Stimulated activated naive B cell treated with anti-CD40 and anti-IgM and Interleukin-4, amounts not matched to agents 10 μg/mL and 1 μg/mL and 100 μg/mL, for 72 hours (primary cell): ENCODE data around the gene SOD1.

Source experiments
- ATAC-seq, 2 donors: fragments of 150-1000 bp; cut with Tn5 transposase; replicated peaks; 2 replicates each; pipeline ENCODE4 v1.10.0; 2021; ENCODE audit warnings: moderate library complexity in 1 of 2
- DNase-seq: peaks from one replicate; pipeline ENCODE4 v3.0.0; 2021
- H3K27ac Mint-ChIP-seq: one replicate; pipeline ENCODE4 v1.8.0; 2022; ENCODE audit warnings: mild to moderate bottlenecking, mixed read lengths
- H3K27me3 Mint-ChIP-seq, 2 donors: one replicate each; pipeline ENCODE4 v1.8.0; 2022; ENCODE audit warnings: mixed read lengths in 2 of 2
- H3K36me3 Mint-ChIP-seq, 2 donors: one replicate each; pipeline ENCODE4 v1.8.0; 2022; ENCODE audit warnings: mixed read lengths in 2 of 2, mild to moderate bottlenecking in 1 of 2
- H3K4me1 Mint-ChIP-seq, 2 donors: one replicate each; pipeline ENCODE4 v1.8.0; 2022; ENCODE audit warnings: mixed read lengths in 2 of 2, mild to moderate bottlenecking in 1 of 2
- H3K4me3 Mint-ChIP-seq, 2 donors: one replicate each; pipeline ENCODE4 v1.8.0; 2022; ENCODE audit warnings: mild to moderate bottlenecking in 2 of 2, mixed read lengths in 2 of 2, moderate library complexity in 1 of 2
- H3K9me3 Mint-ChIP-seq, 2 donors: one replicate each; pipeline ENCODE4 v1.8.0; 2022; ENCODE audit warnings: mixed read lengths in 2 of 2, mild to moderate bottlenecking in 1 of 2

The SOD1 gene

GRCh38 chr21:31682620-31683019 lies 23.1 kb downstream of the SOD1 start:
- no peaks in the 10 kb centered on the region for H3K4me1 Mint-ChIP-seq
- no peaks in the 10 kb centered on the region for H3K27me3 Mint-ChIP-seq
- no peak overlapping the region for H3K4me3 Mint-ChIP-seq
- H3K36me3 Mint-ChIP-seq: peaks cover 31 to 38% of the 10 kb centered on the region in 2 donors
- ATAC-seq (no peak), DNase-seq (no peak)
- no peak overlapping the region for H3K27ac Mint-ChIP-seq
- no peaks in the 10 kb centered on the region for H3K9me3 Mint-ChIP-seq

GRCh38 chr21:31683029-31683428 lies 23.5 kb downstream of the SOD1 start:
- no peak overlapping the region for H3K27ac Mint-ChIP-seq
- H3K27me3 Mint-ChIP-seq: no peaks in the 10 kb centered on the region
- peaks cover 31 to 38% of the 10 kb centered on the region in 2 donors for H3K36me3 Mint-ChIP-seq
- no peak for DNase-seq
- no peak for ATAC-seq
- H3K4me3 Mint-ChIP-seq: no peak overlapping the region
- no peaks in the 10 kb centered on the region for H3K4me1 Mint-ChIP-seq
- H3K9me3 Mint-ChIP-seq: no peaks in the 10 kb centered on the region

DNA sequence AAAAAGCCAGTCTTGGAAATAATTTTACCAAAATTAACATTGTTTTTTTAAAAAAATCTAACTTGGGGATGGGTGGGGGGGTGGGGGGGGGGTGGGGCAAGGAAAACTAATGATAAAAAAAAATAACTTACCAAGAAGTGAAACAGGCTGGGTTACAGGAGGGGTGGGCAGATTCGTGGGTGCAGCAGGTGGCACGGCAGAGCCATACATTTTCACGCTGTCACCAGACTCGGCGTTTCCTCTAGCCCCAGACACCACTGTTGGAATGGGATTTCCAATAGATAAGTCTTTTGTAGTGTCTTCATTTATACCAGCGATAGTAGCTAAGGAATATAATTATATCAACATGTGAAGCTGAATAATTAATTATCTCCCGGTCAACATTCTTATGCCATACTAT lies 25.4 kb downstream of the SOD1 start:
- H3K27me3 Mint-ChIP-seq: no peaks in the 10 kb centered on the region
- no peak overlapping the region for H3K27ac Mint-ChIP-seq
- ATAC-seq: no peak

GRCh38 chr21:31686272-31686915 lies 26.9 kb downstream of the SOD1 start:
- Mint-ChIP-seq H3K9me3 (no peaks in the 10 kb centered on the region), H3K4me1 (no peaks in the 10 kb centered on the region), H3K4me3 (no peak overlapping the region), H3K27me3 (no peaks in the 10 kb centered on the region), H3K27ac (peak overlapping the region; percentile 9), H3K36me3 (peaks cover 30 to 53% of the 10 kb centered on the region in 2 donors)
- ATAC-seq: no peak
- no peak for DNase-seq

More for the DNA sequence above, 25.4 kb downstream of the SOD1 start:
- no peak for DNase-seq
- Mint-ChIP-seq H3K4me1 (no peaks in the 10 kb centered on the region), H3K9me3 (no peaks in the 10 kb centered on the region), H3K36me3 (peaks cover 30 to 45% of the 10 kb centered on the region in 2 donors), H3K4me3 (no peak overlapping the region)

GRCh38 chr21:31687108-31687507 lies 27.6 kb downstream of the SOD1 start:
- Mint-ChIP-seq H3K9me3 (no peaks in the 10 kb centered on the region), H3K27ac (peak overlapping the region; percentile 9), H3K4me3 (no peak overlapping the region), H3K36me3 (peaks cover 27 to 47% of the 10 kb centered on the region in 2 donors), H3K27me3 (no peaks in the 10 kb centered on the region), H3K4me1 (no peaks in the 10 kb centered on the region)
- ATAC-seq (no peak), DNase-seq (no peak)

DNA sequence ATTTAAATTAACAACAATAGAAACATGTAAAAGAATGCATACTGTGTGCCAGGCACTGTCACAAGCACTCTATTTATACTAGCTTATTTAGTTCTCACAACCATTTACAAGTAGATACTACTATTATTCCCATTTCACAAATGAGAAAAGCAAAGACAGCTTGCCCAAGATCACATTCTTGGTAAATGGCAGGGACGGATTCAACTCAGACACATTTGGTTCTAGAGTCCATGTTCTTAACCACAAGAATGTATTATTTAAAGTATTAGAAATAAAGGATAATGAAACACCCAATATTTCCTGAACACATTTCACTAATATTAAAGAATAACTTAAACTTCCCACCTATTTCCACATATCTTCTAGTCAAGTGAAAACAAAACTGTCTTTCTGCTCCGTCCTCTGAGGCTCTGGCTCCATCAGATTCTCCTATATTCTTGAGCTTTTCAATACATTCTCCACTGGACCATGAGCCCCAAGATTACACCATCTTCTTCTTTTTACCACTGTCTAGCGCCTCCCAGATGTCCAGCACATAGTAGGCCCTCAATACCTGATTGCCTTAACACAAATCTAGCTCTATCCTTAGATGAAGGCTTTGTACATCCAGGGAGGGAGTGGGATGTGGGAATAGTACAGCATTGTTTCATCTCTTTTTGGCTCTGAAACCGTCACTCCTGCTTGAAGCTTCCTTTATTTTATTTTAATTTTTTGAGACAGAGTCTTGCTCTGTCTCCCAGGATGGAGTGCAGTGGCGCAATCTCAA lies 29.3 kb downstream of the SOD1 start:
- Mint-ChIP-seq H3K27me3 (no peaks in the 10 kb centered on the region), H3K36me3 (peaks cover 25 to 48% of the 10 kb centered on the region in 2 donors), H3K4me3 (no peak overlapping the region), H3K4me1 (no peaks in the 10 kb centered on the region), H3K27ac (peak overlapping the region; percentile 44), H3K9me3 (no peaks in the 10 kb centered on the region)
- DNase-seq: no peak
- ATAC-seq: no peak

DNA sequence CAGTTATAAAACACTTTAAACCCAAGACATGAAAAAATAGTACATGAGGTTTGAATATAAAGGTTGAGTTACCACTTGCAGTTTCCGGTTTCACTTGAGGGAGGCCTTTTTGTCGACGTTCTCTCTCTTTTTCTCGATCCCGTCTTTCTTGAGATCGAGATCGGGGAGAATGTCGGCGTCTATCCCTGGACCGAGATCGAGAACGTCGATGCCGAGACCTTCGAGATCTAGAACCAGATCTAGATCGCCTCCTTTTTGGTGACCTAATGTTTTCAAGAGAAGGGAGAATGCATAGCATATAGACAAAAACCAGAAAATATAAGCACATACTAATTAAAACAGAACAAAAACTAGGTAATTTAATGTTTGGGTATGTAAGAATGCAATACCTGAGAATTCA lies 33.7 kb downstream of the SOD1 start:
- Mint-ChIP-seq H3K27ac (no peak overlapping the region), H3K4me3 (no peak overlapping the region)

DNA sequence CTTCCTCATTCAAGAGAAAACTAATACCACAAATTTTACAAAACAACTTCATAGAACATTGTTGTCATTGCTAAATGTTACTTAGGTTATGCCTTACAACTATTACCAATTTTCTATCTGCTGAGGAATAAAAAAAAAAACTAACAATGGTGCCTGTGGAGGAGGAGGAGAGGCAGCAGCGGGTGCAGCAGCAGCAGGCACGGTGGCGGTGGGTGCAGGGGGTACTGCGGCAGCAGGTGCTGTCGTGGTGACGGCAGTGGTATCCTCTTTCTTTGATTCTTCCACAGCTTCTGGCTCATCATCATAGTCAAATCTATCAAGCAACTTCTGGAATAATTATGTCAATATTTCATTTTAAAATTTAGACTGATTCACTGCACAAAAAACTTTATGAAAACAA lies 36.9 kb downstream of the SOD1 start:
- Mint-ChIP-seq H3K4me1 (peaks cover 0 to 6% of the 10 kb centered on the region in 2 donors), H3K4me3 (no peak overlapping the region), H3K9me3 (no peaks in the 10 kb centered on the region), H3K27ac (no peak overlapping the region), H3K36me3 (peaks cover 17 to 34% of the 10 kb centered on the region in 2 donors), H3K27me3 (no peaks in the 10 kb centered on the region)
- DNase-seq: no peak
- no peak for ATAC-seq

More for the DNA sequence above, 33.7 kb downstream of the SOD1 start:
- ATAC-seq (no peak), DNase-seq (no peak)
- Mint-ChIP-seq H3K4me1 (no peaks in the 10 kb centered on the region), H3K9me3 (no peaks in the 10 kb centered on the region), H3K36me3 (peaks cover 19 to 42% of the 10 kb centered on the region in 2 donors), H3K27me3 (no peaks in the 10 kb centered on the region)

DNA sequence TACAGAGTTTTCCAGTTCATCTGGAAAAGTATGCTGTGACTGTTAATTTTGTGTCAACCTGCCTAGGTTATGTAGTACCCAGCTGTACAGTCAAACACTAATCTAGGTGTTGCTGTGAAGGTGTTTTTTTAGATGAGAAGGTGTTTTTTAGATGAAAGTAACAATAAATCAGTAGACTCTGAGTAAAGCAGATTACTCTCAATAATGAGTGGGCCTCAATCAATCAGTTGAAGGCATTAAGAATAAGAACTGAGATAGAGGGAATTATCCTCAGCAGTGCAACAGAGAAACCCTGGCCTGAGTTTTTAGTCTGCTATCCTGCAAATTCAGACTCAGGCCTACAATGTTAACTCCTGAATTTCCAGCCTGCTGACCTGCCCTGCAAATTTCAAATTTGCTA lies 39.0 kb downstream of the SOD1 start:
- Mint-ChIP-seq H3K4me1 (peaks cover 1 to 15% of the 10 kb centered on the region in 2 donors), H3K4me3 (no peak overlapping the region), H3K9me3 (no peaks in the 10 kb centered on the region), H3K27ac (no peak overlapping the region), H3K27me3 (no peaks in the 10 kb centered on the region), H3K36me3 (peaks cover 15 to 35% of the 10 kb centered on the region in 2 donors)
- ATAC-seq: no peak
- no peak for DNase-seq

DNA sequence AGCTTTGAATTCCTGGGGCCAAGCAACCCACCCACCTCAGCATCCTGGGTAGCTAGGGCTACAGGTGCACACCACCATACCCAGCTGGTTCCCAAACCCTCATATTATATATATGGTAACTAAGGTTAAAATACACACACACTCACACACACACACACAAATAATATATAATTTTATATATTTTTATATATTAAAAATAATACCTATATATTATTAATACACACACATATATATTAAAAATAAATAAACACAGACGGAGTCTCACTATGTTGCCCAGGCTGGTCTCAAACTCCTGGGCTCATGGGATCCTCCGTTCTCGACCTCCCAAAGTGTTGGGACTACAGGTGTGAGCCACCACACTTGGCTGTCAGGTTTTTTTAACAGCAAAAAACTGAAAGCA lies 40.5 kb downstream of the SOD1 start:
- H3K4me1 Mint-ChIP-seq: peaks cover 3 to 19% of the 10 kb centered on the region in 2 donors
- DNase-seq: no peak
- no peaks in the 10 kb centered on the region for H3K27me3 Mint-ChIP-seq
- no peak for ATAC-seq
- no peak overlapping the region for H3K4me3 Mint-ChIP-seq
- peaks cover 16 to 36% of the 10 kb centered on the region in 2 donors for H3K36me3 Mint-ChIP-seq
- H3K27ac Mint-ChIP-seq: peak overlapping the region; percentile 56
- no peaks in the 10 kb centered on the region for H3K9me3 Mint-ChIP-seq

DNA sequence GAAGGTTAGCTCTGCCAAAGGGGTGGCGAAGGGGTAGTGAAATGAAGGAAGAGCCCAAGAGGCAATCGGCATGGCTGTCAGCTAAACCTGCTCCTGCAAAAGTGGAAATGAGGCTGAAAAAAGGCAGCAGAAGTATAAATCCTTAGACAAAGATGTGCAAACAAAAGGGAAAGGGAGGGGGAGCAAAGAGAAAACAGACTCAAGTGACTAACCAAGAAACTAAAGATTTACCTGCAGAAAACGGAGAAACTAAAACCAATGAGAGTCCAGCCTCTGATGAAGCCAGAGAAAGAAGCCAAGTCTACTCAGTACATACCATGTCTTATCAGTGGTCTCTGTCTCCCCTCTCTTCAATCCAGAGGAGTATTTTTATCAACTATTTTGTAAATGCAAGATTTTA lies 47.1 kb downstream of the SOD1 start:
- Mint-ChIP-seq H3K27ac (no peak overlapping the region), H3K9me3 (no peaks in the 10 kb centered on the region), H3K36me3 (peaks cover 10 to 28% of the 10 kb centered on the region in 2 donors), H3K27me3 (no peaks in the 10 kb centered on the region), H3K4me3 (no peak overlapping the region), H3K4me1 (peaks cover 28 to 64% of the 10 kb centered on the region in 2 donors)
- ATAC-seq: no peak
- no peak for DNase-seq

DNA sequence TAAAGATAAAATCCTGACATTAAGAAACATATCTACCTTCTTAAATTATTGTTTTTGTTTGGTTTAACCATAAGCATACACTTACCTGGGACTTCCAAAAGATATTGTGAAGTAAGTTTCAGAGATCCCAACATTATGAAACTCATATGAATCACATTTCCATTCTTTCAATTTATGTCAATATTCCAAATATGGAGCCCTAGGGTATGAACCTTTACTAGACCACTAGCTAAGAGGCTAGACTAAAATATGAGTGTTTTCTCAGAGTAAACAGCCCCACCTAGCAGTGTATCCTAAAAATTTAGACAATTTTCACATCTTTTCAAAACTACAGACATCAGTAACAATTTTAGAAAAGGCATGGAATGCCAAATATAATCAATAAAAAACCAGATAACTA lies 48.0 kb downstream of the SOD1 start:
- no peak overlapping the region for H3K27ac Mint-ChIP-seq
- DNase-seq (no peak), ATAC-seq (no peak)
- peaks cover 31 to 64% of the 10 kb centered on the region in 2 donors for H3K4me1 Mint-ChIP-seq
- H3K36me3 Mint-ChIP-seq: peaks cover 9 to 26% of the 10 kb centered on the region in 2 donors
- H3K27me3 Mint-ChIP-seq: no peaks in the 10 kb centered on the region
- H3K9me3 Mint-ChIP-seq: no peaks in the 10 kb centered on the region
- H3K4me3 Mint-ChIP-seq: no peak overlapping the region

DNA sequence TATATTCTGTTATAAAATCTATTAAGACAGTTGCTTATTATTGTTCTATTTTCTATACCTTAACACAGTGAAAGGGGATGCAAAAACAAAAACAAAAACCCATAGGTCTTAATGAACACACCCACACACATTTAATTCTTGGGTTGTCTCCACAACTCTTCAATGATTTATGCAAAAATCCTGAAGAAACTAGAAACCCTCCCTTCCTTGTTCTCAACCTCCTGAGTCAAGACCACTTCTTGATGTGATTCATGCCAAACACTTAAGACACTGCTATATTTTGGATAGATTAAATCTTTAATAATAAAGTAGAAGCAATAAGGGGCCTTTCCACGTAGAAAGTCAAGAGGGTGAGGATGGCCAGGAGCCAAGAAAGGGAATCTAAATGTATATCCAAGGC lies 49.0 kb downstream of the SOD1 start:
- H3K36me3 Mint-ChIP-seq: peaks cover 9 to 22% of the 10 kb centered on the region in 2 donors
- no peak for DNase-seq
- no peaks in the 10 kb centered on the region for H3K9me3 Mint-ChIP-seq
- H3K27ac Mint-ChIP-seq: peak overlapping the region; percentile 33
- peaks cover 31 to 74% of the 10 kb centered on the region in 2 donors for H3K4me1 Mint-ChIP-seq
- H3K4me3 Mint-ChIP-seq: no peak overlapping the region
- no peak for ATAC-seq
- no peaks in the 10 kb centered on the region for H3K27me3 Mint-ChIP-seq

GRCh38 chr21:31710586-31710985 lies 51.1 kb downstream of the SOD1 start:
- no peaks in the 10 kb centered on the region for H3K27me3 Mint-ChIP-seq
- H3K4me1 Mint-ChIP-seq: peaks cover 41 to 85% of the 10 kb centered on the region in 2 donors
- H3K27ac Mint-ChIP-seq: peak overlapping the region; percentile 43

DNA sequence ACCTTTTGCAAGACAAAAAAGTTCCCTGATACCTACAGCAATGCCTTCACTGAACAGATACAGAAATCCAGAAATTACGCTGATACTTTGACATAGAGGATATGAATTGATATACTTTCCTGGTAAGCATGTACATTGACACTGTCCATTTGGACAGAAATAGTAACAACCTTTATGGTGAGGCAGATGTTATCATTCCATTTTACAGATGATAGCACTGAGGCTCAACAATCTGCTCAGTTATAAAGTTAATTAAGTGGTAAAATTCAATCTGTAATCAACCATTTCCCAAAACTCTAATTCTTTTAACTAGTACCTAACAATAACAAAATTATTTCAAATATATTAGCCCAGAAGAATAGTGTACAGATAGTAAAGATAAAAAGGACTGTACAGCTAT lies 51.8 kb downstream of the SOD1 start:
- no peak for DNase-seq
- H3K9me3 Mint-ChIP-seq: no peaks in the 10 kb centered on the region
- H3K27me3 Mint-ChIP-seq: no peaks in the 10 kb centered on the region
- peaks cover 4 to 15% of the 10 kb centered on the region in 2 donors for H3K36me3 Mint-ChIP-seq
- peaks cover 40 to 90% of the 10 kb centered on the region in 2 donors for H3K4me1 Mint-ChIP-seq
- ATAC-seq: no peak
- no peak overlapping the region for H3K27ac Mint-ChIP-seq
- no peak overlapping the region for H3K4me3 Mint-ChIP-seq

More at GRCh38 chr21:31710586-31710985, 51.1 kb downstream of the SOD1 start:
- Mint-ChIP-seq H3K4me3 (no peak overlapping the region), H3K9me3 (no peaks in the 10 kb centered on the region), H3K36me3 (peaks cover 4 to 15% of the 10 kb centered on the region in 2 donors)
- ATAC-seq (no peak), DNase-seq (no peak)
